GM19395 (cell line): ENCODE measurements around the gene MRTFA.

ENCODE experiments used
- ATAC-seq: cut with Tn5 transposase; IDR thresholded peaks from one replicate; pipeline ENCODE4 v1.9.1; 2021; ENCODE audit warnings: mild to moderate bottlenecking, moderate library complexity; ENCODE audit not compliant: unreplicated experiment

The MRTFA gene

DNA sequence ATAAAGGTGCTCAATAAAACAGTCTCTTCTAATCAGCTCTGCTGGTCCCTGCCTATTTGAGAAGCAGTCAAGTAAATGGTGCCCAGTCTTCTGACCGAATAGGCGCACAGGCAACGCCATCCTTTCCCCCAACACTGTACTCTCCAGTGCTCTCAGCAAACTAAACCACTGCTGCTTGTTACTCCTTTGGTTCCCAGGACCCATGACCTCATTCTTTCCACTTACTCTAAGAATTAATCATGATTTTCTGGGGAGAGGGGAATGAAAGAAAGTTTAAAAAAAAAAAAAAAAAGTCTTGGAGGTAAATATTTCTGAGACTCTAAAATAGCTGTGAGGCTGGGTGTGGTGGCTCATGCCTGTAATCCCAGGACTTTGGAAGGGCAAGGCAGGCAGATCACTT is 202.4 kb downstream of the MRTFA start:
- ATAC-seq: no peak

DNA sequence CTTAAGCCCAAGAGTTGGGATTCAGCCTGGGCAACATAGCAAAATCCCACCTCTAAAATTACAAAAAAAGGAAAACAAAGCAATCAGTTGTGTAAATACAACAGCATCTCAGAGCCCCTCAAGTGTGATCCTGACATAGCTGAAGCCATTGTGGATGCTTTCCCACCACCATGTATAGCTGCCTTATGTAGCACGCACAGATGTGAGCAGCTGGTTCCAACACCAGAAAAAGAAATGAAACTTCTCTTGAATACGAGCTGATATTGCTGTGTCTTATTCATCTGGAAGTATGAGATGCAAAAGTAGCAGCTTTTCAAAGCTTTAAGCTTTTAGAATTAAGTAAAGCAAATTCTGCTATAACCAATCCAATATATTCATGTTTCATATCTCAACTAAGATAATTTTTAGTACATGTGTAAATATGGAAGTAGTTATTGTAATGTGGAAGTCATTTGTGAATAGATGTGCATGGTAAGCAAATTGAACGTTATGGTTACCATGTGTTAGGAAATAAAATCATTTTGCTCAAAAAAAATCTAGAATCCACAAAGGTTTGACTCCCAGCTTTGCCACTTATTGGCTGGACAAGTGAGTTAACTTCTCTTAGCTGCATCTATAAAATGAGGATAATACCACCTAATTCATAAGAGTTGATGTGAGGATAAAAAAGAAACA is 203.0 kb downstream of the MRTFA start:
- no peak for ATAC-seq

DNA sequence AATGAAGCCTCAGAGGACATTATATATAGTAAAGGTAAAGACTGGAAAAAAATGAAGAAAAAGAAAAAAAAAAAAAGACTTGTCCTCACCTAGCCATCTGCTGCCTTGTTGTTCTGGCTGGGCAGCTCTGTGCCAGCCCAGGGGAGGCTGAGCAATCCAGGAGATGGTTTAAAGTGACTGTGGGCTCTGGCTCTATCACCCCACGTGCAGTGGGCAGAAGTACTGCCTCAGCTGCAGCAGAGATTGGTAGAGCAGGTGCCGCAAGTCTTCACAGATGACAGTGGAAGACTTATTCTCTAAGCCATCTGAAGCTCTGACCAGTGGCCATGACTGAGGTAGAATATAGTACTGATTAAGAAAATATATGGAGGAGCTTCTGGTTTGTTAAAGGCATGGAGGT is 203.9 kb downstream of the MRTFA start:
- no peak for ATAC-seq

DNA sequence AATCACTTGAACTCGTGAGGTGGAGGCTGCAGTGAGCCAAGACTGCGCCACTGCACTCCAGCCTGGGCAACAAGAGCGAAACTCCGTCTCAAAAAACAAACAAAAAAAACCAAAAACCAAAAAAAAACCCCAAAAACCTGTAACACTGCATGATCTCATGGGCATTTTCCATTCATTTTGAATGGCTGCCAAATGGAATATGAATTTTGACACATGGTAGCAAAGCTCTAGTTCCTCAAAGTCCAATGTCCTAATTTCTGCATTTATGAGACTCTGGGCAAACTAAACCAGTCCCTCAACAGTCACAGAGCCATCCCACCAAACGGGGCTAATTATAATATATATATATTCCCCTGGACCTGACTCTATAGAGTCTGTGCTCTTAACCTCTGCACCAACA is 204.4 kb downstream of the MRTFA start:
- no peak for ATAC-seq

DNA sequence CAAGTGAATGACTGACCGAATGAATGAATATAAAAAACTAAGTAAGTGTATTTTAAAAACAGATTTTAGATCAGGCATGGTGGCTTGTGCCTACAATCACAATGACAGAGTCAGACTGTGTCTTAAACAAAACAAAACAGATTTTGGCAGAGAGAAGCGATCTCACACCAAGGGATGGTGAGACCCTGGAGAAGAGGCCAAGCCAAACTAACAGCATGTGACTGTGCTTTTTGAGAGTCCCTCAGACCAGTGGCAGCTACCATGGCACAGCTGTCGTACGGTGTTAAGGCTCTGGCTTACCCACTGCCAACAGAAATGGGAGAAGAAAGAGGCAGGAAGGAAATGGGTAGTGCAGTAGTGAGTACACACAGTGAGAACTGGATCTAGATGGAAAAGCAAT is 205.5 kb downstream of the MRTFA start:
- ATAC-seq: no peak

DNA sequence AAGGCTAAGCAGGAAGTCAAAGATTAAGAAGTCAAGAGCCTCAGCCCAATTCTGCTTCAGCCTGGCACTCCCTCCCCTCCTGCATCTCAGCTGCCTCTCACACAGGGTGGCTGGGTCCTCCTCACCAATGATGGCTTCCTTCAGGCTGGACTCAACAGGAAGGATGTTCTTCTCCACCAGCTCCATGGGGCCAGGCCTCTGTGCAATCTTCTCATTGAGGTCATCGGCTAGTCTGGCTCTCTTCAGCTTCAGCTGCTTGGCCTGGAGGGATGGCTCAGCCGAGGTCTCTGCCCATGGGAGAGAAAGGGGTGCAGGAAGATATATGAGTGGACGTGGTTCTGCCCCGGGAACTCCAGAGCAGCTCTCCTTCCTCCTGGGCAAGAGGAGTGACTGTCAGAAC is 207.0 kb downstream of the MRTFA start:
- no peak for ATAC-seq

DNA sequence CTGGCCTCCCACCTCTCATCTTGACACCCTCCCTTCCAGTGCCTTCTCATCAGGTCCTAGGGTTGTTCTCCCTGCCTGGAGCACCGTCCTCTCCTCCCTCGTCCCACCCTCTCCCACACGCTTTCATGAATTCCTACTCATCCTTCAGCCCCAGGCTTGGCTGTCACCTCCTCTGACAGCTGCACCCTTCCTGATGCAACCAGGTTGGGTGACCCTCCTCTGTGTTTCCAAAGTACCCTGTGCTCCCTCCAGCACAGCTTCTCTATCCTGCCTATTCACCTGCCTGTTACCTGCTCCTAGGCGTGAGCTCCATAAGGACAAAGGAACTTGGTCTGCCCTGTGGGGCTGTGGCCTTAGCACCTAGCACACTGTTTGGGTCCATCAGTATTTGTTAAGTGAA is 207.7 kb downstream of the MRTFA start:
- no peak for ATAC-seq

DNA sequence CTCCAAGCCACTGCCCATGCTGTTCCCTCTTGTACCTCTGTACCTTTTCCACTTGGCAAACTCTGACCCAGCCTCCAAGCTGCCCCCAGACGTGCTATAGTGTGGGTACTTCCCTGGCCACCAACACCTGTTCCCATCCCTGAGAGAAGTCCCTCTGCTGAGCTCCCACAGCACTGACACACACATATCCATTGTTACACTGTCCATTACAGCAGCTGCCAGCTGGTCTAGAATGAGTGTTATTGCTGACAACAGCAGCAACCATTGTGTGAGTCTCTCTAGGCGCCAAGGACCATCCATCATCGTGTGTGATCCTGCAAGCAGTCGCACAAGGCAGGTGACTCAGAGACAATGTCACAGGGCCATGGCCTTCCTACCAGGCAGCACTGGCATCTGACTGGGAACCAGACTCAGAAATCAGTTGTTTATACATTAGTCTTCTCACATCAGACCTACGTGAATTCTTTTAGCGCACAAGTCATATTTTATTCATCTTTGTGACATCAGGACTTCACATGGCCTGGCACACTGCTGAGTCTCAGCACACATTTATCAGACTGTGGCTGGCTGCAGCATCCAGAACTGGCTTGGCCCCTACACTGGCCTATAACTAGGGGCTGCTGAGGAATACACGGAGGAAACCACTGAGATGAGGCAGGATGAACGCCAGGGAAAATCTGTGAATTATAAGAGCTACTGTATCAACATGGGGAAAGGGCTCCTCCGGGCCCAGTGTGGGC is 209.8 kb downstream of the MRTFA start:
- no peak for ATAC-seq

DNA sequence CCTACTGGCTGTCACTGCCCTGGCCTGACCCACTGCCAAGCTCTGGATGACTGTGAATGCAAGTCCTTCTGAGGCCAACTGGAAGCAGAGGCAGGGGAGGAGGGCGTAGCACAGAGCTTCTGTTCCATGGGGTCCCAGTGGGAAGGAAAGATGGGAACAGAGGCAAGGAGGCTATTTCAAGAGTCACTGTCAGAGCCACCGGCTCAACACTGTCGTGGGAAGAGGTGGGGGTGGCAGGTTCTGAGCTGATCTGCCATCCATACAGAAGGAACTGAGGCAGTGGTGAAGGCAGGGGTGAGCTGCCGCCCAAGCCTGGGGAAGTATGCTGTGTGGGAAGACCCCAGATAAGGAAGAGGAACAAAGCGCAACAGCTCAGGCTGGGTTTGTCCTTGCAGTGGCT is 211.4 kb downstream of the MRTFA start:
- no peak for ATAC-seq

DNA sequence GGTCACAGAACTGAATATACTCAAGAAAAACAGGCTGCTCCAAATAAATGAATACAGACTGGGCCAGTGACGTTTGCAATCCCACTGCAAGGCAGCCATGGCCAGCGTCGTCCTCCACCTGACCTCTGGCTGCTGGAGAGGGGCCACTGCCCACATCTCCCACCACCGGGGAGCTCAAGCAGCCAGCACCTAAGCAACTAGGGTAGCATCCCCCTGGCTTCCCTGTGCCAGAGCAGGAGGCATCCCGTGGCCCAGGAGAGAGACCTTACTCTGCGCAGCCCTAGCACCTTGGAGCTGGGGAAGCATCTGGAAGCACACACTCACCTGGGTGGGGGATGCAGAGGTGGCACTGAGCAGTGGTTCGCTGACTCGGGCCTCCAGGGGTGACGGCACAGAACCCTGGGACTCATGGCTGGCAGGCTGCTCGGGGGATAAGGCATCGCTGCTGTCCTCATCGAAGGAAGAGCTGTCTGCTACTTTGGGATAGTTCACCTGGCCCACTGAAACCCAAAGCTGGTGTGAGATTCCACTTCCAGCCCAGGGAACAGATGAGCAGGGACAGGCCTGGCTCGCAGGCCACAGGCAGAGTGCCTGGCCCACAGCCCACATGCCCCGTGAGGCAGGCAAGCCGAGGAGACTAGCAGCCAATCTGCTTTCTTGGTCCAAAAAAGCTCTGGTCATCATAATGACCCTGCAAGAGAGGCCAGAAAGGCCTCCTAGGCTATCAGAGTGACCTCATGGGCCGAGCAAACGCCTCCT is 212.5 kb downstream of the MRTFA start:
- no peak for ATAC-seq

DNA sequence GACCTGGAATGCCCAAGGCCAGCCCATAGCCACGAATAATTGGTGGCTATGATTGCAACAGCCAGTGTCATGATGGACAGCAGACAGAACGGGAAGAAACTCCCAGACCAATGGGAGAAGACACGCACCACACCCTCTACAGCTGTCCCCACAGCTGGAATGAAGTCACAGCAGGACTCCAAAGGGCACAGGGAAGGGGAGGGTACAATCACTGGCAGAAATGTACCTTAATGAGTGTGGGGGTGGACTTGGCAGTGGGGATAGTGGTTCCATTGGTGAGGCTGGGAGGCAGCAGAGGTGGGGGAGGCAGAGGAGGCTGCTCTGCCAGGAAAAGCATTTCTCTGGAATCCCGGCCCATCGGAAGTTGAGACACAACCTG is 213.2 kb downstream of the MRTFA start:
- no peak for ATAC-seq

DNA sequence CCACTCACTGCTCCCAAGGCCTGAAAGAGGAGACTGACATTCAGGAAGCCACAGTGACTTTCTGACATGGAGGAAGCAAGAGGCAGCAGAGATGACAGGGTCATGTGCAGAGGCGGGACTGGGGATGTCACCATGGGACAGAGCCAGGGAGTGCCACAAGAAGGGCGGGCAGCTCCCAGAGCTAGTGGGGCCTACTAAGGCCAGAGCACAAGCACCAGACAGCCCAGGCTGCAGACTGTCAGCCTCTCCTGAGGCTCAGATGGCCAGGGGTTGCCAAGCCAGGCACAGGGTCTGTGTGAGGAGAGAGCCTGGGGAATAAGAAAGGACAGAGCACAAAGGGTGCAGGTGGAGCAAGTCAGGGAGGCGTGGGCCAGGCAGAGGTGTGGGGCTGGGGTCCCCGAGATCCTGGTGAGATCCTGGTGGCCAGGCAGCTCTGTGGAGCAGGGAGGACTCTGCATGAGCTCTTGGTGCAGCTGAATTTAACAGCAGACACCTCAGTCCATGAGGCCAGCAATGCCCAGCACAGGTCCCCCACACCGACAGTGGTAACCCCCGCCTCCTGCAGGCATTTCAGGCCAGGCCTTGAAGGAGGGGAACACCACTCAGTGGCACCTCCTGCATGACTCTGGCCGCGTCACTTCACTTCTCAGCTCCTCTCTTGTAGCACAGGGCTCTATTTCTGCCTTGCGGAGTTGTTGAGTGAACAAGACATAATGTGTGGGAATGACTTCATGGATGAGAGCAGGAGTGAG is 213.8 kb downstream of the MRTFA start:
- no peak for ATAC-seq

DNA sequence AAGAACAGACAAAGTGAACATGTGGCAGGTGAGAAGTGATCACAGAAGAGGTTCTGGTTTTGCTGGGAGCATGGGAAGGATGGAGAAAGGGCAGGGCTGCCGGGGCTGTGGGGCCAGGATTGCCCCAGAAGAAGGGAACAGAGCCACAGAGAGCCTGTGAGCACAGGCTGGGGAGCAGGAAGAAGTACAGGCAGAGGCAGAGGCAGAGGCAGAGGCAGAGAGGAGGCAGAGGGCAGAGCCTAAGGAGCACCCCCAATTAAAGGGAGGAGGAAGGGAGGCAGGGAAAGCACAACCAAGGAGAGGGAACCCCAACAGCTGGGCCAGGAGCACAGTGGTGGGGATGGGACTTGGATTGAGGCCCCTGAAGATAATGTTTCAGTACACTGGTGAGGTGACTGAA is 214.6 kb downstream of the MRTFA start:
- no peak for ATAC-seq

DNA sequence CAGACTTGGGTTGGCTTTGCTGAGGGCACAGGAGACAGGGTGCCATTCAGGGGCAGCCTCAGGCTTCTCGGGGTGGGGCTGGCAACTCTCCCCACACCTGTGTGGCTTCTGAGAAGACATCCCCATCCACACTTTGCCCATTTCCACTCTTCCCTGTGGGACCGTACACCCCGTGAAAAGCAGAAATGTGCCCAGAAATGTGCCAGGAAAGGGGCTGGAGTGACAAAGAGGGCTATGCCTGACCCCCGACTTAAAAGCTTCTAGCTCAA is 215.5 kb downstream of the MRTFA start:
- ATAC-seq: no peak

DNA sequence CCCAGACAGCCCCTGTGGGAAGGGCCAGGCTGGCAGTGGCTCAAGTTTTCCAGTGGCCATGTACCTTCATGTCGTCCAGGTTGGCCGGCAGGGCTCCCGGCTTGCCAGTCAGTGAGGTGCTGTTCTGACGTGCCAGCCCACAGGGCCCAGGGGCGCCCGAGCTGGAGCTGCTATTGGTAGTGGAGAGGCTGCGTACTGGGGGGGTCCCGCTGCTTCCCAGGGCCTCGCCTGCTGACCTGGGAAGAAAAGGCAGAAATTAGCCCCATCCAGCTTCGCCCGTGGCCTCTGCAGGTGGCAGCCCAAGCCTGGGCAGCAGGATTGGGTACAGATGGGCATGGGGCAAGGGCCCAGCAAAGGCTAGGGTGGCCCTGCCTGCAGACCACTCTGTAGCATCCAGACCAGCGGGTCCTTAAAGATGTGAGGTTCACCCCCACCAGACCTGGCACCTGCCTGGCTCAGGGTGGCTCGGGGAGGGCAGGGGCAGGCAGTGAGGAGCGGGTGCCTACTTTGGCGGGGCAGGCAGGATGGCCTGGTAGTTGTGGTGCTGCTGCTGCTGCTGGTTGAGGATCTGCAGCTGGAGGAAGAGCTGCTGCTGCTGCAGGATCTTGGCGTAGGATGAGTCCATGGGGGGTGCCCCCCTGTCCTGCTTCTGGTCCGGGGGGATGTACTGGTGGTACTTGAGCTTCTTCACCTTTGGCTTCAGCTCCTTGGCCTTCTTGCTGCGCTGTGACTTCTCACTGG is 216.0 kb downstream of the MRTFA start:
- ATAC-seq: no peak

DNA sequence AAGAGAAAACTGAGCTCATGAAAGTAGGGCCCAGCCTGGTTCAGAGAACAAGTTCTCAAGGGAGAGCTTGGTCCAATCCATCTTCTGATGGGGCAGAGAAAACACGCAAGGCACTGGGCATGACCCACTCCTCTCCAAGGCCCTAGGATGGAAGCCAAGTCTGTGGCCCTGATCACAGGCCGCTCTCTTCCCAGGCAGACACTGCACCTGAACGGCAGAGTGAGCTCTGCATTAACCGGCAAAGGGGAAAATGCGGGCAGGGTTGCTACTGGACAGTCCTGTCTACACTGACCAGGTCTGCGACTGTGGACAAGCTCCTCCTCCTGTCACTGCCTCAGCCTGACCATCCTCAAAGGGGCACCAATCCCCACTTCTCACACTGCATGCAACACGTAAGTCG is 216.8 kb downstream of the MRTFA start:
- no peak for ATAC-seq

DNA sequence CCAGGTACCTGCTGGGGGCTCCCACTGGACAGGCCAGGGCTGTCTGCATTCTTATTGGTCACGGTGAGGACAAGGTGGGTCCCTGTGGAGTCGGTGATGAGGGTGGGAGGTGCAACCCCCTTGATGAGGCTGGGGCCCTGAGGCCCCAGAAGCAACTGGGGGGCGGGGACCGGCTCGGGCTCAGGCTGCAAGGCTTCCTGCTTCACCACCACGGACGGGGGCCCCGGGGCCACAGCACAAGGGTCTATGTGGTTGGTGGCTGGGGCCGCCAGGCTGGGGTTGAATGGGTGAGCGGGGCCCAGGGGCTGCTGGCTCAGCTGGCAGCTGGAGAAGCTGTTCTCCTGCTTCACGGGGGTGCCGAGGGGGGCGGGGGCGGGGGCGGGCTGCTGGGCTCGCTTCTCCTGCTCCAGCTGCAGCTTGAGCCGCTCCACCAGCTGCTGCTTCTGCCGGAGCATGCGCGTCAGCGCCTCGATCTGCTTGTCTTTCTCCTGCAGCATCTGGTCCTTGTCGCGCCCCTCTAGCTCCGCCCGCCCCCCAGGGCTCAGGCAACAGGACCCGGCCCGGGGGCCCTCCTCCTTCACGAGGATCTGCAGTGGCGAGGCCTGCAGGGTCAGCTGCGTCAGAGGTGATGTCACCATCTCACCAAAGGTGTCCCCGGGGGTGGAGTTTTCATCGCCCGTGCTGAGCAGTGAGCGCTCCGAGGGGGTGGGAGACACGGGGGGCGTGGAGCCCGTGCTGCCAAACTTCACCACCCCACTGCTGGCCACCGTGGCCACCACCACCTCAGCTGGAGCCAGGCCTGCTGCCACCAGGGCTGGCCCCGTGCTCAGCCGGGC is 217.9 kb downstream of the MRTFA start:
- no peak for ATAC-seq

DNA sequence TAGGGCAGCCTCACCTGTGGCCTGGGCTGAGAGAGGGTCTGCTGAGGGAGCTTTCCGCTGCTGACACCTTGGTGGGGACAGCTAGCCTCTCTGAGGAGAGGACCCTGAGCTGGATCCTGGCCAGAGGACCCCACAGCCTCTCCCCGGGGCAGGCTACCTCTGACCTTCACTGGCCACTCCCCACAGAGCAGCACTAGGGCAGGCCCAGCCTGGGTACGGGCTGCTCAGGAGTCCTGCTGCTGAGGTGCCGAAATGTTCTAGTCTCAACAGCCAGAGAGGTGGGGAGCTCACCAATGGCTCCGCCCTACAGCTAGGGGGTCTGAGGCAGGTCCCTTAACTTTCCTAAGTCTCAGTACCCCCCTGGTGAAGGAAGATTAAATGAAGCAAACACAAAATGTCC is 218.6 kb downstream of the MRTFA start:
- no peak for ATAC-seq

DNA sequence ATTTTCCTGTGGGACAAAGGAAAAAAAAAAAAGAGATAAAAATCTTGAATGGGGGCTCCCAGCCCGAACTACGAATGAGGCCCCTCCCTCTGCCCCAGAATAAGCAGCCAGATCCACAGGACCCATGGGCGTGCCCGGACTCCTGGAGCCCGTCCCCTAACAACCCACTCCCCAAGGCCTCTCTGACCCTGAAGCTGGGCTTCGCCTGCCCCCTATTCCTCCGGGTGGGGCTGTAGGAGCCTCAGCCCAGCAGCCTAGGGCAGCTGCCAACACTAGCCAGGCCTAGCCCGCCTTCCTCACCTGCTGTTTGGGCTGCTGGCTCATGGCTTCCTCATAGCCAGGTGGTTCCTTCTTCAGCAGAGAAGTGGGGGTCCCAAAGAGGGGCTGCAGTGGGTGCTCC is 219.5 kb downstream of the MRTFA start:
- ATAC-seq: no peak

DNA sequence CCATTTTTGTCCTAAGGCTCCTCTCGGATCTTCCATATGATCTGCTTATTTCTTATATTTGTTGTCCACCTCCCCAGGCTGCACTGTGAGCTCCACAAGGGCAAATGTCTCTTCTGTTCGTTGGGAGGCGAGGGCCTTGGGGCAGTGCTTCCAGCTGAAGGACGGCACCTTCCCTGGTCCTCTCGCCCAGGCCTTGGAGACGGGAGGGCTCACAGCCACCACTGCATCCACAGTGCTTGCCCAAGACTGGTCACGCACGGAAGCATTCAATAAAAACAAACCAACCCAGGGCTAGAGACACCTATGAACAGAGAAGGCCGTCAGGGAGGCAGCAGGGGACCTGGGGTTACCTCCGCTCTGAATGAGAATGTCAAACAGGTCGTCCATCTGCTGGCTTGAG is 219.9 kb downstream of the MRTFA start:
- ATAC-seq: no peak
